Measurements from ENCODE around the gene HERPUD1. TPM values are rescaled to one million over a fixed set of nuclear protein-coding genes. Genes with fewer than 3 reads are reported as not detected.

The HERPUD1 gene
- total RNA-seq, 1 experiment from 2014 or later = 296 TPM

- no peaks in the 10 kb centered on the region for H3K27me3 Mint-ChIP-seq (ENCODE audit: insufficient read depth, unreplicated experiment)
- intact Hi-C loops (cut with micrococcal nuclease; ENCODE audit: unreplicated experiment) = no loop called here
- Histone ChIP-seq H3K4me3 (ENCODE audit: low read depth, low read length) (no peak overlapping the region), H3K27me3 (replicated peaks; ENCODE audit: control insufficient read depth, insufficient read depth, low read length) (no peaks in the 10 kb centered on the region), H3K36me3 (ENCODE audit: control insufficient read depth, insufficient read depth, low read length) (no peaks in the 10 kb centered on the region), H3K9me3 (no peaks in the 10 kb centered on the region), H3K4me1 (peaks cover 37% of the 10 kb centered on the region)
- BruUV-seq (replicated peaks) = no TSS peak
- CTCF ChIA-PET = interaction anchor here (0.9 kb wide), 1 partner anchor 10 kb away, joined by 3 read pairs; no protein-coding TSS in a partner anchor
- H3K4me3 Mint-ChIP-seq (ENCODE audit: unreplicated experiment) = no peak overlapping the region
- no peaks in the 10 kb centered on the region for H3K9me3 Mint-ChIP-seq (ENCODE audit: unreplicated experiment)
- peak in 1 of 2 experiments; percentile 43 for DNase-seq
- POLR2A ChIA-PET = no interaction called here
- no peak for TF ChIP-seq CTCF (IDR thresholded peaks at IDR 0.05; ENCODE audit: insufficient read depth in 1 of 2, low read depth in 1 of 2, low read length in 1 of 2, severe bottlenecking in 1 of 2, unreplicated experiment in 1 of 2)
- H3K27ac Mint-ChIP-seq (ENCODE audit: unreplicated experiment) = peak overlapping the region; percentile 75
- peaks cover 5% of the 10 kb centered on the region for H3K36me3 Mint-ChIP-seq (ENCODE audit: insufficient read depth, unreplicated experiment)
- peaks cover 44% of the 10 kb centered on the region for H3K4me1 Mint-ChIP-seq (ENCODE audit: low read depth, unreplicated experiment)
Observed at GRCh38 chr16:56910654-56911539, 21.0 kb upstream of the HERPUD1 start.

- CTCF ChIA-PET = interaction anchor here (0.8 kb wide), 1 partner anchor 10 kb away, joined by 6 read pairs; no protein-coding TSS in a partner anchor
- Histone ChIP-seq H3K36me3 (ENCODE audit: control insufficient read depth, insufficient read depth, low read length) (no peaks in the 10 kb centered on the region), H3K9me3 (no peaks in the 10 kb centered on the region), H3K4me3 (ENCODE audit: low read depth, low read length) (no peak overlapping the region), H3K27me3 (replicated peaks; ENCODE audit: control insufficient read depth, insufficient read depth, low read length) (no peaks in the 10 kb centered on the region), H3K4me1 (peaks cover 42% of the 10 kb centered on the region)
- intact Hi-C loops (cut with micrococcal nuclease; ENCODE audit: unreplicated experiment) = no loop called here
- POLR2A ChIA-PET = interaction anchor here (1.3 kb wide), 1 partner anchor 20 kb away, joined by 4 read pairs; no protein-coding TSS in a partner anchor
- DNase-seq = peak in 1 of 2 experiments; percentile 48
- Mint-ChIP-seq H3K4me1 (ENCODE audit: low read depth, unreplicated experiment) (peaks cover 46% of the 10 kb centered on the region), H3K27me3 (ENCODE audit: insufficient read depth, unreplicated experiment) (no peaks in the 10 kb centered on the region), H3K36me3 (ENCODE audit: insufficient read depth, unreplicated experiment) (peaks cover 5% of the 10 kb centered on the region), H3K9me3 (ENCODE audit: unreplicated experiment) (no peaks in the 10 kb centered on the region), H3K27ac (ENCODE audit: unreplicated experiment) (peak overlapping the region; percentile 73), H3K4me3 (ENCODE audit: unreplicated experiment) (peak overlapping the region; percentile 5)
- no peak for TF ChIP-seq CTCF (IDR thresholded peaks at IDR 0.05; ENCODE audit: insufficient read depth in 1 of 2, low read depth in 1 of 2, low read length in 1 of 2, severe bottlenecking in 1 of 2, unreplicated experiment in 1 of 2)
- no TSS peak for BruUV-seq (replicated peaks)
Observed at GRCh38 chr16:56911771-56912571, 20.0 kb upstream of the HERPUD1 start.

All from Caco-2 (cell line).